ENCODE data around the gene RASAL1. TPM values are rescaled to one million over a fixed set of nuclear protein-coding genes. Genes with fewer than 3 reads are reported as not detected.

RASAL1 gene
- total RNA-seq, 4 donors from 2014 or later = not detected

- H3K4me1 ChIP-seq = no peaks in the 10 kb centered on the region
- DNase-seq (no peak), ATAC-seq (no peak)
- no peak for TF ChIP-seq CTCF (IDR thresholded peaks at IDR 0.05 in 4 of 5, conservative IDR thresholded peaks at IDR 0.05 in 1 of 5)
- TF ChIP-seq POLR2A (IDR thresholded peaks at IDR 0.05) = no peak
- H3K27ac ChIP-seq = no peak overlapping the region
- no peaks in the 10 kb centered on the region for H3K36me3 ChIP-seq
- no peak overlapping the region for H3K4me3 ChIP-seq
- H3K27me3 ChIP-seq = peaks cover 9 to 26% (median 15%) of the 10 kb centered on the region in 3 donors
- intact Hi-C loops (cut with DNase I; ENCODE audit: low total_unique reads) = no loop called here
- no peaks in the 10 kb centered on the region for H3K9me3 ChIP-seq
- in situ Hi-C loops (cut with MboI; ENCODE audit: low sequenced_read_pairs in 4 of 4) = no loop called here
Measured at GRCh38 chr12:113086249-113087164, 49.1 kb downstream of the RASAL1 start.

- H3K27me3 ChIP-seq = peaks cover 13 to 24% (median 16%) of the 10 kb centered on the region in 3 donors
- TF ChIP-seq CTCF (IDR thresholded peaks at IDR 0.05 in 4 of 5, conservative IDR thresholded peaks at IDR 0.05 in 1 of 5) (no peak), POLR2A (IDR thresholded peaks at IDR 0.05) (no peak)
Measured at GRCh38 chr12:113083863-113084435, 51.6 kb downstream of the RASAL1 start.

GRCh38 chr12:113082486-113083148 lies 52.9 kb downstream of the RASAL1 start:
- peak overlapping the region in 1 of 4 donors; percentile 18 for H3K27ac ChIP-seq
- intact Hi-C loops (cut with DNase I; ENCODE audit: low total_unique reads) (no loop called here), in situ Hi-C loops (cut with MboI; ENCODE audit: low sequenced_read_pairs in 4 of 4) (no loop called here)
- no peak for ATAC-seq
- no peaks in the 10 kb centered on the region for H3K4me1 ChIP-seq
- TF ChIP-seq CTCF (IDR thresholded peaks at IDR 0.05 in 4 of 5, conservative IDR thresholded peaks at IDR 0.05 in 1 of 5) (no peak), POLR2A (IDR thresholded peaks at IDR 0.05) (no peak)
- H3K9me3 ChIP-seq = no peaks in the 10 kb centered on the region
- peaks cover 15 to 33% (median 16%) of the 10 kb centered on the region in 3 donors for H3K27me3 ChIP-seq
- H3K36me3 ChIP-seq = no peaks in the 10 kb centered on the region
- H3K4me3 ChIP-seq = no peak overlapping the region
- DNase-seq = no peak

More at GRCh38 chr12:113083863-113084435, 51.6 kb downstream of the RASAL1 start:
- in situ Hi-C loops (cut with MboI; ENCODE audit: low sequenced_read_pairs in 4 of 4) (no loop called here), intact Hi-C loops (cut with DNase I; ENCODE audit: low total_unique reads) (no loop called here)
- H3K9me3 ChIP-seq = no peaks in the 10 kb centered on the region
- H3K36me3 ChIP-seq = no peaks in the 10 kb centered on the region
- peak overlapping the region in 2 of 4 donors; percentile 13 to 31 for H3K27ac ChIP-seq
- H3K4me3 ChIP-seq = no peak overlapping the region
- H3K4me1 ChIP-seq = no peaks in the 10 kb centered on the region
- ATAC-seq (peak in 1 of 2 donors; percentile 46), DNase-seq (peak; percentile 29 to 68)

GRCh38 chr12:113081873-113082272 lies 53.7 kb downstream of the RASAL1 start:
- peak overlapping the region in 1 of 4 donors; percentile 18 for H3K27ac ChIP-seq

More at GRCh38 chr12:113081873-113082272, 53.7 kb downstream of the RASAL1 start:
- Histone ChIP-seq H3K4me1 (no peaks in the 10 kb centered on the region), H3K27me3 (peaks cover 14 to 25% (median 18%) of the 10 kb centered on the region in 3 donors), H3K9me3 (no peaks in the 10 kb centered on the region), H3K36me3 (no peaks in the 10 kb centered on the region), H3K4me3 (no peak overlapping the region)
- DNase-seq (no peak), ATAC-seq (no peak)
- TF ChIP-seq CTCF (IDR thresholded peaks at IDR 0.05 in 4 of 5, conservative IDR thresholded peaks at IDR 0.05 in 1 of 5) (no peak), POLR2A (IDR thresholded peaks at IDR 0.05) (no peak)
- in situ Hi-C loops (cut with MboI; ENCODE audit: low sequenced_read_pairs in 4 of 4) = no loop called here
- intact Hi-C loops (cut with DNase I; ENCODE audit: low total_unique reads) = no loop called here
